Right kidney (tissue), 1 donor: ENCODE results near the gene NOC2L.

Experiments
- DNase-seq: peaks from one replicate; pipeline ENCODE4 v3.0.0-alpha.2; 2016

Gene NOC2L

GRCh38 chr1:942864-943533 lies 16.1 kb downstream of the NOC2L start:
- DNase-seq: peak; percentile 57

GRCh38 chr1:942411-942821 lies 16.6 kb downstream of the NOC2L start:
- peak; percentile 74 for DNase-seq

GRCh38 chr1:941588-942383 lies 17.3 kb downstream of the NOC2L start:
- DNase-seq: peak; percentile 86

- peak; percentile 77 for DNase-seq
Measured at GRCh38 chr1:941015-941587, 18.0 kb downstream of the NOC2L start.

GRCh38 chr1:940107-941014 lies 18.7 kb downstream of the NOC2L start:
- DNase-seq: peak; percentile 87

- DNase-seq: peak; percentile 78
Measured at GRCh38 chr1:939511-940106, 19.4 kb downstream of the NOC2L start.

- no peak for DNase-seq
Measured at GRCh38 chr1:938711-939489, 20.2 kb downstream of the NOC2L start.

- peak; percentile 35 for DNase-seq
Measured at GRCh38 chr1:938088-938683, 20.9 kb downstream of the NOC2L start.

- no peak for DNase-seq
Measured at GRCh38 chr1:937521-937920, 21.5 kb downstream of the NOC2L start.

- DNase-seq: peak; percentile 23
Measured at GRCh38 chr1:936348-937264, 22.4 kb downstream of the NOC2L start.

GRCh38 chr1:935751-936231 lies 23.3 kb downstream of the NOC2L start:
- DNase-seq: peak; percentile 46

GRCh38 chr1:934991-935750 lies 23.9 kb downstream of the NOC2L start:
- peak; percentile 45 for DNase-seq

- peak; percentile 49 for DNase-seq
Measured at GRCh38 chr1:933603-933940, 25.5 kb downstream of the NOC2L start.

- peak; percentile 39 for DNase-seq
Measured at GRCh38 chr1:932776-933602, 26.1 kb downstream of the NOC2L start.

- peak; percentile 27 for DNase-seq
Measured at GRCh38 chr1:932173-932510, 26.9 kb downstream of the NOC2L start.

GRCh38 chr1:931380-932172 lies 27.5 kb downstream of the NOC2L start:
- no peak for DNase-seq

GRCh38 chr1:930633-931138 lies 28.4 kb downstream of the NOC2L start:
- peak; percentile 8 for DNase-seq
